Liver (tissue), 3 donors: Measurements from ENCODE around the gene IL33.

Source experiments
- ATF3 ChIP-seq: IDR thresholded peaks from 2 replicates; pipeline ENCODE4 v1.6.1; 2016; ENCODE audit warnings: antibody characterized with exemption
- EGR1 ChIP-seq, 2 donors: IDR thresholded peaks; 2 replicates each; pipeline ENCODE4 v1.6.1; 2016 to 2018; ENCODE audit warnings: antibody characterized with exemption in 2 of 2, low read depth in 2 of 2
- FOXA2 ChIP-seq: IDR thresholded peaks from 2 replicates; pipeline ENCODE4 v1.6.1; 2016; ENCODE audit warnings: antibody characterized with exemption
- GABPA ChIP-seq, 2 donors: IDR thresholded peaks in 1 of 2; conservative IDR thresholded peaks in 1 of 2; 2 replicates each; pipeline ENCODE4 v1.6.1; 2016; ENCODE audit warnings: antibody characterized with exemption in 2 of 2, mild to moderate bottlenecking in 1 of 2, moderate library complexity in 1 of 2
- JUND ChIP-seq, 2 donors: IDR thresholded peaks; 2 replicates each; pipeline ENCODE4 v1.6.1; 2016; ENCODE audit warnings: antibody characterized with exemption in 2 of 2
- MAX ChIP-seq: IDR thresholded peaks from 2 replicates; pipeline ENCODE4 v1.6.1; 2016; ENCODE audit warnings: antibody characterized with exemption
- RAD21 ChIP-seq, 2 donors: IDR thresholded peaks; 2 replicates each; pipeline ENCODE4 v1.6.1; 2016; ENCODE audit warnings: antibody characterized with exemption in 2 of 2, mild to moderate bottlenecking in 2 of 2
- REST ChIP-seq: IDR thresholded peaks from 2 replicates; pipeline ENCODE4 v1.6.1; 2016; ENCODE audit warnings: antibody characterized with exemption, mild to moderate bottlenecking
- RXRA ChIP-seq, 2 donors: IDR thresholded peaks; 2 replicates each; pipeline ENCODE4 v1.6.1; 2017 to 2018; ENCODE audit warnings: antibody characterized with exemption in 2 of 2, mild to moderate bottlenecking in 1 of 2
- SP1 ChIP-seq: IDR thresholded peaks from 2 replicates; pipeline ENCODE4 v1.6.1; 2018; ENCODE audit warnings: antibody characterized with exemption, mild to moderate bottlenecking
- TAF1 ChIP-seq: conservative IDR thresholded peaks from 2 replicates; pipeline ENCODE4 v1.6.1; 2016; ENCODE audit warnings: antibody characterized with exemption, mild to moderate bottlenecking
- YY1 ChIP-seq: IDR thresholded peaks from 2 replicates; pipeline ENCODE4 v1.6.1; 2016; ENCODE audit warnings: antibody characterized with exemption, mild to moderate bottlenecking
- TF ChIP-seq, protein P1 (sequence below): fragments of 150-350 bp; IDR thresholded peaks from 2 replicates; pipeline ENCODE4 v1.5.1; 2017; ENCODE audit warnings: improper control_type of control experiment, low read depth, low read length; ENCODE audit not compliant: missing input control
- TF ChIP-seq, protein P2 (sequence below): IDR thresholded peaks from 2 replicates; pipeline ENCODE4 v1.6.1; 2016; ENCODE audit warnings: antibody characterized with exemption
- donor health status: healthy.
- donor health status: healthy.

DNA sequence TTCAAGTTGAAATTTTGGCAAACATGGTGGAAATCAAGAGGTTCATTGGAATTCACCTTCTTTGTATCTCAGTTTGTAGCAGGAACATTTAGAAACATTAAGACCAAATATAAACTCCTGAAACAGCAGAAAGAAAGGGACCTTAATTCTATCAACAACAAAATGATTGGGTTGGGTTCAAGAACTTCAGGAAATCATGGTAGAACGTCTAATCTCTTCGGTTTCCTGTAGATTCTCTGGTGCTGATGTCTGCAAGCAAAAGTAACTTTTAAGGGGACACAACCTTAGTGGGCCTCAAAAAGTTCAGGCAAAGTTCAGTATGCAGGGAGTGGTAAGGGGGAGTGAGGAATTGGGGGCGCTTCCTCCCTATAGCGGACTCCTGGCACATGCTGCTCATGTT, 3.4 kb downstream of the IL33 start:
- TF ChIP-seq, protein P1, sequence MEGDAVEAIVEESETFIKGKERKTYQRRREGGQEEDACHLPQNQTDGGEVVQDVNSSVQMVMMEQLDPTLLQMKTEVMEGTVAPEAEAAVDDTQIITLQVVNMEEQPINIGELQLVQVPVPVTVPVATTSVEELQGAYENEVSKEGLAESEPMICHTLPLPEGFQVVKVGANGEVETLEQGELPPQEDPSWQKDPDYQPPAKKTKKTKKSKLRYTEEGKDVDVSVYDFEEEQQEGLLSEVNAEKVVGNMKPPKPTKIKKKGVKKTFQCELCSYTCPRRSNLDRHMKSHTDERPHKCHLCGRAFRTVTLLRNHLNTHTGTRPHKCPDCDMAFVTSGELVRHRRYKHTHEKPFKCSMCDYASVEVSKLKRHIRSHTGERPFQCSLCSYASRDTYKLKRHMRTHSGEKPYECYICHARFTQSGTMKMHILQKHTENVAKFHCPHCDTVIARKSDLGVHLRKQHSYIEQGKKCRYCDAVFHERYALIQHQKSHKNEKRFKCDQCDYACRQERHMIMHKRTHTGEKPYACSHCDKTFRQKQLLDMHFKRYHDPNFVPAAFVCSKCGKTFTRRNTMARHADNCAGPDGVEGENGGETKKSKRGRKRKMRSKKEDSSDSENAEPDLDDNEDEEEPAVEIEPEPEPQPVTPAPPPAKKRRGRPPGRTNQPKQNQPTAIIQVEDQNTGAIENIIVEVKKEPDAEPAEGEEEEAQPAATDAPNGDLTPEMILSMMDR = no peak
- no peak for TF ChIP-seq SP1
- TF ChIP-seq REST = no peak
- no peak for TF ChIP-seq MAX
- no peak for TF ChIP-seq RAD21 (IDR thresholded peaks at IDR 0.05)
- no peak for TF ChIP-seq ATF3
- TF ChIP-seq TAF1 = no peak
- TF ChIP-seq, protein P2, sequence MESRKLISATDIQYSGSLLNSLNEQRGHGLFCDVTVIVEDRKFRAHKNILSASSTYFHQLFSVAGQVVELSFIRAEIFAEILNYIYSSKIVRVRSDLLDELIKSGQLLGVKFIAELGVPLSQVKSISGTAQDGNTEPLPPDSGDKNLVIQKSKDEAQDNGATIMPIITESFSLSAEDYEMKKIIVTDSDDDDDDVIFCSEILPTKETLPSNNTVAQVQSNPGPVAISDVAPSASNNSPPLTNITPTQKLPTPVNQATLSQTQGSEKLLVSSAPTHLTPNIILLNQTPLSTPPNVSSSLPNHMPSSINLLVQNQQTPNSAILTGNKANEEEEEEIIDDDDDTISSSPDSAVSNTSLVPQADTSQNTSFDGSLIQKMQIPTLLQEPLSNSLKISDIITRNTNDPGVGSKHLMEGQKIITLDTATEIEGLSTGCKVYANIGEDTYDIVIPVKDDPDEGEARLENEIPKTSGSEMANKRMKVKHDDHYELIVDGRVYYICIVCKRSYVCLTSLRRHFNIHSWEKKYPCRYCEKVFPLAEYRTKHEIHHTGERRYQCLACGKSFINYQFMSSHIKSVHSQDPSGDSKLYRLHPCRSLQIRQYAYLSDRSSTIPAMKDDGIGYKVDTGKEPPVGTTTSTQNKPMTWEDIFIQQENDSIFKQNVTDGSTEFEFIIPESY = no peak
- TF ChIP-seq JUND (IDR thresholded peaks at IDR 0.05) = no peak
- no peak for TF ChIP-seq FOXA2
- TF ChIP-seq GABPA (IDR thresholded peaks at IDR 0.05 in 1 of 2, conservative IDR thresholded peaks at IDR 0.05 in 1 of 2) = no peak
- no peak for TF ChIP-seq EGR1 (IDR thresholded peaks at IDR 0.05; ENCODE audit: low read depth in 2 of 2)
- no peak for TF ChIP-seq YY1
- TF ChIP-seq RXRA (IDR thresholded peaks at IDR 0.05) = peak in 1 of 2 donors; percentile 5
